Gastroesophageal sphincter (tissue), 4 donors: Measurements from ENCODE around the gene UBAC2. TPM values are rescaled to one million over a fixed set of nuclear protein-coding genes. Genes with fewer than 3 reads are reported as not detected.

Source experiments
- ATAC-seq: fragments of 150-250 bp; one replicate; pipeline ENCODE4 v1.9.1; 2016; ENCODE audit warnings: mild to moderate bottlenecking, moderate library complexity
- H3K27ac ChIP-seq, 4 donors: fragments of 200-600 bp; sonication (generic) in 3 of 4; 1 replicate in 3 of 4; 2 replicates in 1 of 4; pipeline ENCODE4 v1.5.1; 2016 to 2019
- H3K27me3 ChIP-seq: fragments of 200-600 bp; sonication (generic); one replicate; pipeline ENCODE4 v1.5.1; 2019
- H3K36me3 ChIP-seq, 2 donors: fragments of 200-600 bp; sonication (generic); one replicate each; pipeline ENCODE4 v1.5.1; 2019; ENCODE audit warnings: control low read depth in 1 of 2
- H3K4me1 ChIP-seq, 3 donors: fragments of 200-600 bp; sonication (generic); 1 replicate in 2 of 3; 2 replicates in 1 of 3; pipeline ENCODE4 v1.5.1; 2016 to 2019; ENCODE audit warnings: control low read depth in 2 of 3
- H3K4me3 ChIP-seq, 2 donors: fragments of 200-600 bp; sonication (generic); one replicate each; pipeline ENCODE4 v1.5.1; 2019; ENCODE audit warnings: mild to moderate bottlenecking in 1 of 2, moderate library complexity in 1 of 2
- H3K9me3 ChIP-seq, 3 donors: fragments of 200-600 bp; sonication (generic); one replicate each; pipeline ENCODE4 v1.5.1; 2017 to 2019; ENCODE audit warnings: control low read depth in 2 of 3
- CTCF ChIP-seq, 4 experiments: fragments of 200-600 bp in 2 of 4; fragments of 450-650 bp in 2 of 4; sonication (generic) in 1 of 4; IDR thresholded peaks; one replicate each; pipeline ENCODE4 v1.5.1; 2017 to 2019; ENCODE audit warnings: antibody characterized with exemption in 4 of 4, mild to moderate bottlenecking in 2 of 4, moderate library complexity in 2 of 4
- EP300 ChIP-seq: sonication (generic); formaldehyde crosslinking; IDR thresholded peaks from one replicate; pipeline ENCODE4 v1.6.1; 2017; ENCODE audit warnings: antibody characterized with exemption, mild to moderate bottlenecking
- POLR2A ChIP-seq, 2 donors: fragments of 450-650 bp; IDR thresholded peaks; one replicate each; pipeline ENCODE4 v1.6.1; 2017; ENCODE audit warnings: antibody characterized with exemption in 2 of 2, mild to moderate bottlenecking in 2 of 2, moderate library complexity in 1 of 2
- POLR2AphosphoS5 ChIP-seq: sonication (generic); formaldehyde crosslinking; IDR thresholded peaks from one replicate; pipeline ENCODE4 v1.6.1; 2017; ENCODE audit warnings: antibody characterized with exemption
- WGBS, 2 donors: methylation state at CpG; one replicate each; pipeline ENCODE4 v1.1.5; 2018; ENCODE audit warnings: low coverage in 1 of 2; 5-methylcytosine and 5-hydroxymethylcytosine counted together
- total RNA-seq, 4 donors: library from RNA; depleted of rRNA; stranded (reverse); fragments of >200 nt; gene quantifications; one replicate each; pipeline ENCODE4 v1.1.0, GENCODE V29; 2016

The UBAC2 gene
- total RNA-seq, 4 donors from 2014 or later, result 45.0 to 59.6 (median 52.2) TPM

GRCh38 chr13:99280166-99280565, 79.5 kb downstream of the UBAC2 start:
- Histone ChIP-seq H3K4me1 (peaks cover 4 to 40% (median 8%) of the 10 kb centered on the region in 3 donors), H3K9me3 (no peaks in the 10 kb centered on the region), H3K27ac (peak overlapping the region in 1 of 4 donors; percentile 71), H3K36me3 (peaks cover 0 to 5% of the 10 kb centered on the region in 2 donors), H3K4me3 (no peak overlapping the region), H3K27me3 (no peaks in the 10 kb centered on the region)
- 86% methylated on average over 2 to 3 of the region's 3 CpGs for WGBS, 2 donors
- no peak for TF ChIP-seq POLR2A (IDR thresholded peaks at IDR 0.05)
- no peak for TF ChIP-seq POLR2AphosphoS5
- TF ChIP-seq CTCF (IDR thresholded peaks at IDR 0.05), result no peak
- no peak for TF ChIP-seq EP300
- peak; percentile 51 for ATAC-seq

DNA sequence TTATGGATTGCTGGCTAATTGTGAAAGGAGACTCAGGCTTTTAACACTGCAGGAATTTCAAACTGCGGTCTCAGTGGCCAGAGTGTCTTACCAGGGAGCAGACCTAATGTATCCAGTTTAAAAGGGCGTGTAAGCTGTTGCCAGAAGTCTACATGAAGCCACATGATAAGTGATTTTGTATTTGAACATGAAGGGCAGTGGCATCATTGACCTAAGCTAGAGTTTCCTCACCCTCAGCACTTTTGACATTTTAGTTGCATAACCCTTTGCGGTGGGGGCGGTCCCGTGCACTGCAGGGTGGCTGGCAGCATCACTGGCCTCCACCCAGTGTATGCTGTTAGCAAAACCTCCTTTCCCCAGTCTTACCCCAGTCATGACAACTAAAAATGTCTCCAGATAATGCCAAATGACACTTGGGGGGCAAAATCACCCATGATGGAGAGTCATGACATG, 81.2 kb downstream of the UBAC2 start:
- Histone ChIP-seq H3K36me3 (peaks cover 0 to 5% of the 10 kb centered on the region in 2 donors), H3K4me3 (no peak overlapping the region), H3K27ac (peak overlapping the region in 3 of 4 donors; percentile 44 to 71 (median 69)), H3K4me1 (peaks cover 4 to 55% (median 8%) of the 10 kb centered on the region in 3 donors), H3K9me3 (no peaks in the 10 kb centered on the region), H3K27me3 (no peaks in the 10 kb centered on the region)
- 64 to 77% methylated on average over 3 to 4 of the region's 5 CpGs for WGBS, 2 donors
- peak; percentile 86 for ATAC-seq
- peak in 1 of 2 donors; percentile 23 for TF ChIP-seq POLR2A (IDR thresholded peaks at IDR 0.05)
- no peak for TF ChIP-seq EP300
- peak; percentile 66 for TF ChIP-seq POLR2AphosphoS5
- no peak for TF ChIP-seq CTCF (IDR thresholded peaks at IDR 0.05)

- Histone ChIP-seq H3K9me3 (no peaks in the 10 kb centered on the region), H3K4me3 (no peak overlapping the region), H3K27ac (peak overlapping the region in 3 of 4 donors; percentile 44 to 71 (median 69)), H3K4me1 (peaks cover 4 to 62% (median 8%) of the 10 kb centered on the region in 3 donors), H3K36me3 (peaks cover 0 to 5% of the 10 kb centered on the region in 2 donors), H3K27me3 (no peaks in the 10 kb centered on the region)
- peak; percentile 20 for ATAC-seq
- WGBS, 2 donors, result 53 to 78% methylated on average over 1 of the region's 1 CpG
- TF ChIP-seq CTCF (IDR thresholded peaks at IDR 0.05) (no peak), POLR2A (IDR thresholded peaks at IDR 0.05) (no peak), POLR2AphosphoS5 (no peak)
Observed at GRCh38 chr13:99282264-99283231, 81.9 kb downstream of the UBAC2 start.

DNA sequence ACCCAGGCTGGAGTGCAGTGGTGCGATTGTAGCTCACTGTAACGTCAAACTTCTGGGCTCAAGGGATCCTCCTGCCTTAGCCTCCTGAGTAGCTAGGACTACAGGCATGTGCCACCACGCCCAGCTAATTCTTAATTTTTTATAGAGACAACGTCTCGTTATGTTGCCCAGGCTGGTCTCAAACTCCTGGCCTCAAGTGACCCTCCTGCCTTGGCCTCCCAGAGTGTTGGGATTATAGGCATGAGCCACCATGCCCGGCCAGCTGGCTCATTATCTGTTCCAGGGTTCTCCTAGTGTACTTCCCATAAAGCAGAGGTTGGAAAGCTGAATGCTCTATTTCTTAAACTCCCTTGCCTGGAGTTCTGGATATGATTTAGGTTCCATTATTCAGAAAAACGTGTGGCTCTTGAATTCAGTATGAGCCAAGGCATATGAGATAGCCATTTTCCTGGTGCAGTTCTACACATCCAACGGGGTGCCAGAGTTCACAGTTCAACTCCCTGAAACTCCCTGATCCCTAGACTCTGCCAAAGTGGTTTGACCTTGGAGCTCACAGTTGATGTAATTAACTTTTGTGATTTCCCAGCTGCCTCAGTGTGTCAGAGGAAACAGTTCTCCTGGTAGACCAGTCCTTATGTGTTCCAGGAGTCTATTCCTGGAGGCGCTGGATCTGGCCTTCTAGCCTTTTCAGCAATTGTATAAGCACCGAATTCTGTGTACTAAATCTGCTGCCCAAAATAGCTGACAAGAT, 85.0 kb downstream of the UBAC2 start:
- Histone ChIP-seq H3K9me3 (no peaks in the 10 kb centered on the region), H3K27ac (peak overlapping the region in 2 of 4 donors; percentile 26 to 44), H3K4me3 (no peak overlapping the region), H3K36me3 (no peaks in the 10 kb centered on the region), H3K27me3 (no peaks in the 10 kb centered on the region), H3K4me1 (peaks cover 4 to 86% (median 8%) of the 10 kb centered on the region in 3 donors)
- TF ChIP-seq POLR2AphosphoS5 (no peak), EP300 (no peak), CTCF (IDR thresholded peaks at IDR 0.05) (no peak), POLR2A (IDR thresholded peaks at IDR 0.05) (no peak)
- WGBS, 2 donors, result 64 to 81% methylated on average over 9 to 10 of the region's 10 CpGs
- ATAC-seq, result no peak
